Mesenchymal stem cell (in vitro differentiated cells and primary cell): ENCODE results near the gene GPR65.
"Not testable (repeated sequence)": the region's sequence is repeated elsewhere in the genome, so short reads cannot be mapped to it uniquely, and the experiment has no call there.

Experiments
- DNase-seq: peaks from one replicate; pipeline ENCODE4 v3.0.0-alpha.2; 2013
- H2AFZ ChIP-seq: one replicate; pipeline ENCODE4 v1.6.1; 2013; ENCODE audit warnings: low read depth, mild to moderate bottlenecking, control low read depth, inconsistent platforms, low read length, moderate library complexity
- H2AK5ac ChIP-seq: 2 replicates; pipeline ENCODE4 v1.6.1; 2013; ENCODE audit warnings: low read length, moderate library complexity, mild to moderate bottlenecking, inconsistent platforms; ENCODE audit not compliant: severe bottlenecking
- H2BK120ac ChIP-seq: one replicate; pipeline ENCODE4 v1.6.1; 2013; ENCODE audit warnings: low read depth, mild to moderate bottlenecking, inconsistent platforms, low read length, moderate library complexity
- H2BK12ac ChIP-seq, 2 experiments: one replicate each; pipeline ENCODE4 v1.6.1; 2013; ENCODE audit warnings: inconsistent platforms in 2 of 2, low read length in 2 of 2, mild to moderate bottlenecking in 2 of 2, moderate library complexity in 2 of 2, control low read depth in 1 of 2
- H2BK15ac ChIP-seq: one replicate; pipeline ENCODE4 v1.6.1; 2013; ENCODE audit warnings: mild to moderate bottlenecking, low read depth, inconsistent platforms; ENCODE audit not compliant: poor library complexity, severe bottlenecking
- H2BK5ac ChIP-seq: 2 replicates; pipeline ENCODE4 v1.6.1; 2013; ENCODE audit warnings: low read depth, mild to moderate bottlenecking, low read length, control low read depth, inconsistent platforms; ENCODE audit not compliant: poor library complexity, severe bottlenecking
- H3K14ac ChIP-seq, 2 experiments: one replicate each; pipeline ENCODE4 v1.6.1; 2013; ENCODE audit warnings: inconsistent platforms in 2 of 2, low read length in 2 of 2, control low read depth in 1 of 2, mild to moderate bottlenecking in 1 of 2, moderate library complexity in 1 of 2
- H3K18ac ChIP-seq, 2 experiments: one replicate each; pipeline ENCODE4 v1.6.1; 2013; ENCODE audit warnings: inconsistent platforms in 2 of 2, low read length in 2 of 2, control low read depth in 1 of 2, low read depth in 1 of 2, mild to moderate bottlenecking in 1 of 2
- H3K23ac ChIP-seq, 2 experiments: one replicate each; pipeline ENCODE4 v1.6.1; 2013; ENCODE audit warnings: inconsistent platforms in 2 of 2, low read length in 2 of 2, mild to moderate bottlenecking in 2 of 2, moderate library complexity in 2 of 2, control low read depth in 1 of 2
- H3K27ac ChIP-seq: 2 replicates; pipeline ENCODE4 v1.5.1; 2013; ENCODE audit warnings: mild to moderate bottlenecking, moderate library complexity, low read length, control low read depth, inconsistent platforms; ENCODE audit not compliant: poor library complexity, severe bottlenecking
- H3K27me3 ChIP-seq, 2 experiments: 2 replicates each; pipeline versions ENCODE4 v1.6.1 to v1.7.0; 2013; ENCODE audit warnings: low read length in 2 of 2, mild to moderate bottlenecking in 2 of 2, moderate library complexity in 2 of 2, control low read depth in 1 of 2, inconsistent platforms in 1 of 2; ENCODE audit not compliant: control insufficient read depth in 1 of 2, insufficient read depth in 1 of 2
- H3K36me3 ChIP-seq, 2 experiments: 2 replicates each; pipeline versions ENCODE4 v1.6.1 to v1.7.0; 2013; ENCODE audit warnings: low read length in 2 of 2, control low read depth in 1 of 2, inconsistent platforms in 1 of 2, low read depth in 1 of 2, mild to moderate bottlenecking in 1 of 2; ENCODE audit not compliant: insufficient read depth in 2 of 2, control insufficient read depth in 1 of 2
- H3K4ac ChIP-seq, 2 experiments: one replicate each; pipeline ENCODE4 v1.6.1; 2013; ENCODE audit warnings: inconsistent platforms in 2 of 2, low read length in 2 of 2, mild to moderate bottlenecking in 2 of 2, moderate library complexity in 2 of 2, control low read depth in 1 of 2, low read depth in 1 of 2
- H3K4me1 ChIP-seq: 2 replicates; pipeline ENCODE4 v1.6.1; 2013; ENCODE audit warnings: low read depth, low read length, control low read depth; ENCODE audit not compliant: control insufficient read depth, insufficient read depth
- H3K4me2 ChIP-seq: 2 replicates; pipeline ENCODE4 v1.6.1; 2013; ENCODE audit warnings: low read length, mild to moderate bottlenecking, inconsistent platforms; ENCODE audit not compliant: poor library complexity, severe bottlenecking
- H3K4me3 ChIP-seq, 2 experiments: 2 replicates each; pipeline versions ENCODE4 v1.5.1 to v1.7.0; 2013; ENCODE audit warnings: low read length in 2 of 2, mild to moderate bottlenecking in 2 of 2, control low read depth in 1 of 2, low read depth in 1 of 2; ENCODE audit not compliant: insufficient read depth in 1 of 2
- H3K79me1 ChIP-seq: replicated peaks from 2 replicates; pipeline ENCODE4 v1.6.1; 2013; ENCODE audit warnings: mild to moderate bottlenecking, control low read depth, low read length, inconsistent platforms; ENCODE audit not compliant: poor library complexity, severe bottlenecking
- H3K9ac ChIP-seq: 2 replicates; pipeline ENCODE4 v1.7.0; 2013; ENCODE audit warnings: mild to moderate bottlenecking, low read length, moderate library complexity
- H3K9me3 ChIP-seq: 2 replicates; pipeline ENCODE4 v1.7.0; 2013; ENCODE audit warnings: mild to moderate bottlenecking, low read length; ENCODE audit not compliant: control insufficient read depth
- H4K8ac ChIP-seq: one replicate; pipeline ENCODE4 v1.6.1; 2013; ENCODE audit warnings: inconsistent platforms, mild to moderate bottlenecking, low read length, moderate library complexity
- H4K91ac ChIP-seq: one replicate; pipeline ENCODE4 v1.6.1; 2013; ENCODE audit warnings: mild to moderate bottlenecking, low read length, inconsistent platforms
- WGBS: methylation state at CpG from one replicate; pipeline ENCODE4 v1.1.7; 2013; ENCODE audit warnings: mixed read lengths; 5-methylcytosine and 5-hydroxymethylcytosine counted together

Gene GPR65

GRCh38 chr14:88023658-88024187, 18.8 kb downstream of the GPR65 start:
- WGBS, result 69% methylated on average over 1 of the region's 3 CpGs
- H3K9ac ChIP-seq, result no peak overlapping the region
- H3K4ac ChIP-seq, result no peak overlapping the region

GRCh38 chr14:88024252-88025086, 19.5 kb downstream of the GPR65 start:
- H3K4me3 ChIP-seq, H2AK5ac ChIP-seq, H2BK12ac ChIP-seq, H3K27me3 ChIP-seq, H3K4ac ChIP-seq, H2BK5ac ChIP-seq, H3K23ac ChIP-seq, H3K18ac ChIP-seq, H4K91ac ChIP-seq, H2BK120ac ChIP-seq, H3K9ac ChIP-seq, H4K8ac ChIP-seq, H3K79me1 ChIP-seq, H3K4me2 ChIP-seq, H2AFZ ChIP-seq, DNase-seq, H3K9me3 ChIP-seq, H2BK15ac ChIP-seq, H3K36me3 ChIP-seq, H3K27ac ChIP-seq, H3K14ac ChIP-seq, H3K4me1 ChIP-seq: not testable (repeated sequence)
- 49% methylated on average over 10 of the region's 11 CpGs for WGBS

More at GRCh38 chr14:88023658-88024187, 18.8 kb downstream of the GPR65 start:
- Histone ChIP-seq H2AFZ (no peak overlapping the region), H2BK5ac (no peak overlapping the region), H3K27me3 (peaks cover 7 to 9% of the 10 kb centered on the region in 2 experiments), H4K8ac (no peak overlapping the region), H2AK5ac (no peak overlapping the region), H3K27ac (no peak overlapping the region), H4K91ac (no peak overlapping the region), H3K18ac (no peak overlapping the region), H3K4me3 (no peak overlapping the region), H2BK12ac (no peak overlapping the region), H3K36me3 (no peaks in the 10 kb centered on the region), H3K9me3 (no peaks in the 10 kb centered on the region), H3K4me1 (no peaks in the 10 kb centered on the region), H3K14ac (no peak overlapping the region), H3K23ac (no peak overlapping the region), H2BK120ac (no peak overlapping the region), H3K4me2 (no peak overlapping the region), H3K79me1 (no peaks in the 10 kb centered on the region), H2BK15ac (no peak overlapping the region)
- DNase-seq, result no peak

GRCh38 chr14:88025313-88025712, 20.4 kb downstream of the GPR65 start:
- Histone ChIP-seq H3K36me3 (no peaks in the 10 kb centered on the region), H2BK5ac (no peak overlapping the region), H3K27me3 (peaks cover 7 to 9% of the 10 kb centered on the region in 2 experiments), H2AFZ (no peak overlapping the region), H2BK15ac (no peak overlapping the region), H3K4me3 (no peak overlapping the region), H3K27ac (no peak overlapping the region), H3K4me2 (no peak overlapping the region), H3K79me1 (no peaks in the 10 kb centered on the region), H3K14ac (no peak overlapping the region), H2BK120ac (no peak overlapping the region), H3K23ac (no peak overlapping the region), H2BK12ac (no peak overlapping the region), H3K9me3 (no peaks in the 10 kb centered on the region), H3K18ac (no peak overlapping the region), H2AK5ac (no peak overlapping the region), H3K4me1 (no peaks in the 10 kb centered on the region), H4K8ac (no peak overlapping the region), H4K91ac (no peak overlapping the region), H3K4ac (no peak overlapping the region), H3K9ac (no peak overlapping the region)
- no peak for DNase-seq
- WGBS, result 81% methylated on average over 3 of the region's 3 CpGs

DNA sequence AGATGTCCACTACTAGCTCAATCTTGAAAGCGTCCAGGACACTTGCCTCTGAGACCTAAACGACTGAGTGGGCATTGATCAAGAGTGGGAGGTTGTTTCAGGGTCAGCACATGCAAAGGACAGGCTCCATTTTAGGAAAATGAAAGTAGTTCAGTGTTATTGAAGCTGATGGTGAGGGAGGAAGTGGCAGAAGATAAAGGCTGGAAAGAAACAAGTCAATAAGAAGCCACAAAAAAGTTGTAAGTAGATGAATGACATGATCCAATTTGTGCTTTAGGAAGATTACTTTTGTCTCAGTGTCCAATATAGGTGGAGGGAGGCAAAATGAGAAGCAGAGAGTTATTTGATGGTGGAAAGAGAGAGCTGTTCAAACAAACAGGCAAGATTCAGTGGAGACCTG, 22.0 kb downstream of the GPR65 start:
- Histone ChIP-seq H3K4me3 (no peak overlapping the region), H2BK15ac (no peak overlapping the region), H2BK12ac (no peak overlapping the region), H3K4ac (no peak overlapping the region), H4K8ac (no peak overlapping the region), H3K4me1 (no peaks in the 10 kb centered on the region), H3K14ac (no peak overlapping the region), H2BK120ac (no peak overlapping the region), H4K91ac (no peak overlapping the region), H3K27me3 (peaks cover 0 to 9% of the 10 kb centered on the region in 2 experiments), H2AK5ac (no peak overlapping the region), H3K9ac (no peak overlapping the region), H3K36me3 (no peaks in the 10 kb centered on the region), H2AFZ (no peak overlapping the region), H3K79me1 (no peaks in the 10 kb centered on the region), H3K4me2 (no peak overlapping the region), H3K9me3 (no peaks in the 10 kb centered on the region), H3K23ac (no peak overlapping the region), H3K18ac (no peak overlapping the region), H2BK5ac (no peak overlapping the region), H3K27ac (no peak overlapping the region)
- no peak for DNase-seq
- 69% methylated on average over 2 of the region's 2 CpGs for WGBS
